K562 (cell line): ENCODE data around the gene GPC3. TPM values are rescaled to one million over a fixed set of nuclear protein-coding genes. Genes with fewer than 3 reads are reported as not detected.

Source experiments
- ATAC-seq: fragments of 200-7000 bp; cut with Tn5 transposase; 3 replicates; pipeline ENCODE4 v1.9.1; 2020; ENCODE audit warnings: moderate library complexity
- BruUV-seq: library from RNA; stranded (reverse); fragments of 400-500 nt; replicated peaks from 2 replicates; lab custom pipeline; 2021; lab: Mats Ljungman, UMichigan
- CTCF ChIA-PET: fragments of 300-600 bp; formaldehyde crosslinking; extraction: SDS; loops from one replicate; lab custom pipeline; 2021; ENCODE audit warnings: low intra/inter-chr PET ratio; lab: Yijun Ruan, JAX
- POLR2A ChIA-PET: fragments of 300-600, 350-650 bp; sonication (Branson Sonifier 250); formaldehyde crosslinking; extraction: SDS; loops from one replicate; lab custom pipeline; 2021; ENCODE audit warnings: antibody characterized with exemption, inconsistent platforms; lab: Yijun Ruan, JAX
- DNase-seq, 4 experiments: peaks; one replicate each; pipeline versions ENCODE4 v3.0.0 to v3.0.0-alpha.2; 2011 to 2018; ENCODE audit warnings: low spot score in 3 of 4, mixed read lengths in 3 of 4; ENCODE audit errors: extremely low read depth in 1 of 4
- FAIRE-seq: peaks from 2 replicates; lab custom pipeline; 2011; peaks lifted over from hg19 to GRCh38; lab: Jason Lieb, UNC
- H2AFZ ChIP-seq: 2 replicates; pipeline ENCODE4 v1.6.0; 2011; ENCODE audit warnings: low read depth, low read length, control low read depth, inconsistent platforms
- H3K27ac ChIP-seq: fragments of 200-600 bp; 3 replicates; pipeline ENCODE4 v1.8.0; 2011; ENCODE audit warnings: low read depth, mild to moderate bottlenecking, control low read depth, inconsistent platforms, low read length, moderate library complexity, mixed read lengths; ENCODE audit errors: extremely low read depth
- H3K27me3 ChIP-seq, 2 experiments: fragments of 300-600 bp in 1 of 2; 2 replicates in 1 of 2; 3 replicates in 1 of 2; pipeline versions ENCODE4 v1.6.0 to v1.8.0; 2011; ENCODE audit warnings: inconsistent platforms in 2 of 2, low read length in 2 of 2, mild to moderate bottlenecking in 1 of 2, mixed read lengths in 1 of 2, moderate library complexity in 1 of 2; ENCODE audit not compliant: control insufficient read depth in 2 of 2, insufficient read depth in 2 of 2
- H3K36me3 ChIP-seq: fragments of 300-600 bp; 3 replicates; pipeline ENCODE4 v1.8.0; 2011; ENCODE audit warnings: mild to moderate bottlenecking, low read length, inconsistent platforms; ENCODE audit not compliant: control insufficient read depth, insufficient read depth
- H3K4me1 ChIP-seq, 2 experiments: fragments of 200-600 bp in 1 of 2; replicated peaks in 1 of 2; 2 replicates in 1 of 2; 3 replicates in 1 of 2; pipeline versions ENCODE4 v1.5.1 to v1.8.0; 2011; ENCODE audit warnings: inconsistent platforms in 2 of 2, low read length in 2 of 2, mild to moderate bottlenecking in 1 of 2, mixed read lengths in 1 of 2, moderate library complexity in 1 of 2; ENCODE audit not compliant: control insufficient read depth in 2 of 2, insufficient read depth in 2 of 2
- H3K4me2 ChIP-seq: 2 replicates; pipeline ENCODE4 v1.6.1; 2011; ENCODE audit warnings: low read length, control low read depth, inconsistent platforms, mixed read lengths; ENCODE audit not compliant: insufficient read depth
- H3K4me3 ChIP-seq: fragments of 200-600 bp; sonication (generic), shearing (Covaris generic); 2 replicates; pipeline ENCODE4 v1.5.1; 2016; ENCODE audit warnings: control low read depth, inconsistent platforms
- H3K79me2 ChIP-seq: fragments of 200-600 bp; 3 replicates; pipeline ENCODE4 v1.8.0; 2011; ENCODE audit warnings: low read length, inconsistent platforms; ENCODE audit not compliant: control insufficient read depth, insufficient read depth
- H3K9ac ChIP-seq, 2 experiments: 2 replicates each; pipeline versions ENCODE4 v1.6.0 to v1.6.1; 2011; ENCODE audit warnings: low read depth in 2 of 2, low read length in 2 of 2, control low read depth in 1 of 2, inconsistent platforms in 1 of 2, mild to moderate bottlenecking in 1 of 2, mixed read lengths in 1 of 2; ENCODE audit not compliant: insufficient read depth in 1 of 2
- H3K9me1 ChIP-seq: one replicate; pipeline ENCODE4 v1.6.0; 2011; ENCODE audit warnings: inconsistent platforms, mild to moderate bottlenecking, low read length, moderate library complexity; ENCODE audit not compliant: control insufficient read depth, insufficient read depth
- H3K9me3 ChIP-seq: replicated peaks from 2 replicates; pipeline ENCODE4 v1.5.1; 2011; ENCODE audit warnings: low read depth, low read length, inconsistent platforms; ENCODE audit not compliant: control insufficient read depth, insufficient read depth
- H4K20me1 ChIP-seq: replicated peaks from 2 replicates; pipeline ENCODE4 v1.6.1; 2011; ENCODE audit warnings: low read length, inconsistent platforms, mixed read lengths; ENCODE audit not compliant: control insufficient read depth, insufficient read depth
- CBX5 ChIP-seq: IDR thresholded peaks from 2 replicates; pipeline ENCODE4 v1.6.1; 2014; ENCODE audit warnings: low read depth, borderline replicate concordance
- CREB1 ChIP-seq, 2 experiments: sonication (generic) in 1 of 2; formaldehyde crosslinking in 1 of 2; IDR thresholded peaks; 2 replicates each; pipeline versions ENCODE4 v1.6.1 to v1.8.0; 2012 to 2022; ENCODE audit warnings: inconsistent platforms in 1 of 2, mild to moderate bottlenecking in 1 of 2, missing genetic modification reagents in 1 of 2, moderate library complexity in 1 of 2
- CSDE1 ChIP-seq, 2 experiments: fragments of 450-650 bp; IDR thresholded peaks; 2 replicates each; pipeline ENCODE4 v1.6.1; 2016; ENCODE audit warnings: mild to moderate bottlenecking in 1 of 2
- CXXC5 ChIP-seq: fragments of 250-450 bp; sonication (Bioruptor Pico); IDR thresholded peaks from 2 replicates; pipeline ENCODE4 v1.8.0; 2022; ENCODE audit warnings: inconsistent platforms, mild to moderate bottlenecking, moderate library complexity
- DDX20 ChIP-seq: fragments of 450-650 bp; IDR thresholded peaks from 2 replicates; pipeline ENCODE4 v1.6.1; 2016; ENCODE audit warnings: missing genetic modification characterization, low read depth, mild to moderate bottlenecking, missing compliant biosample characterization, moderate library complexity
- EP400 ChIP-seq: fragments of 450-650 bp; IDR thresholded peaks from 2 replicates; pipeline ENCODE4 v1.6.1; 2017; ENCODE audit warnings: antibody characterized with exemption, mild to moderate bottlenecking, moderate library complexity
- MCM2 ChIP-seq: fragments of 450-650 bp; IDR thresholded peaks from 2 replicates; pipeline ENCODE4 v1.6.1; 2017; ENCODE audit warnings: low read depth, mild to moderate bottlenecking
- MTF1 ChIP-seq: fragments of 250-450 bp; sonication (Bioruptor Pico); IDR thresholded peaks from 2 replicates; pipeline ENCODE4 v1.9.0; 2021; ENCODE audit warnings: moderate library complexity, mild to moderate bottlenecking, inconsistent platforms, borderline replicate concordance
- NEUROD1 ChIP-seq: fragments of 150-350 bp; IDR thresholded peaks from 2 replicates; pipeline ENCODE4 v1.6.1; 2014; ENCODE audit warnings: borderline replicate concordance, low read length, low read depth; ENCODE audit not compliant: partially characterized antibody
- NUFIP1 ChIP-seq: fragments of 450-650 bp; IDR thresholded peaks from 2 replicates; pipeline ENCODE4 v1.6.1; 2018; ENCODE audit not compliant: partially characterized antibody
- PHB2 ChIP-seq: fragments of 450-650 bp; IDR thresholded peaks from 2 replicates; pipeline ENCODE4 v1.6.1; 2017; ENCODE audit warnings: low read depth
- PHF20 ChIP-seq: fragments of 450-650 bp; IDR thresholded peaks from 2 replicates; pipeline ENCODE4 v1.6.1; 2018; ENCODE audit not compliant: partially characterized antibody
- PML ChIP-seq: IDR thresholded peaks from 2 replicates; pipeline ENCODE4 v1.6.1; 2012; ENCODE audit warnings: low read length, inconsistent platforms
- XRCC3 ChIP-seq: fragments of 450-650 bp; IDR thresholded peaks from 2 replicates; pipeline ENCODE4 v1.6.1; 2017; ENCODE audit warnings: mild to moderate bottlenecking, moderate library complexity
- ZNF644 ChIP-seq: fragments of 200-800 bp; sonication (Bioruptor generic); IDR thresholded peaks from 2 replicates; pipeline ENCODE4 v1.6.1; 2016; ENCODE audit warnings: low read depth, missing genetic modification characterization, missing compliant biosample characterization
- ZNF699 ChIP-seq: fragments of 250-450 bp; sonication (Bioruptor Pico); IDR thresholded peaks from 2 replicates; pipeline ENCODE4 v1.8.0; 2021; ENCODE audit warnings: mild to moderate bottlenecking, moderate library complexity; ENCODE audit not compliant: insufficient replicate concordance
- ZNF830 ChIP-seq: fragments of 250-450 bp; sonication (Bioruptor Pico); IDR thresholded peaks from 2 replicates; pipeline ENCODE4 v1.5.0; 2021; ENCODE audit warnings: mild to moderate bottlenecking
- WGBS: fragments of 100-300 bp; shearing (Covaris generic); methylation state at CpG from one replicate; pipeline ENCODE4 v1.1.6; 2016; ENCODE audit warnings: low coverage, mixed read lengths; ENCODE audit not compliant: insufficient coverage; ENCODE audit errors: missing lambda C conversion rate; 5-methylcytosine and 5-hydroxymethylcytosine counted together
- in situ Hi-C: fragments of 300-500 bp; cut with MboI; formaldehyde crosslinking; loops from 4 replicates; pipeline ENCODE4 v1.15.0; 2018; ENCODE audit warnings: inconsistent platforms, mixed read lengths
- intact Hi-C: fragments of 100-400 bp; cut with micrococcal nuclease; formaldehyde crosslinking; loops from 2 replicates; pipeline ENCODE4 v1.14.2; 2022
- polyA plus RNA-seq, 8 experiments: library from polyadenylated mRNA; depleted of rRNA in 4 of 8; stranded (reverse) in 5 of 8; unstranded in 3 of 8; fragments of >200 nt; fragmentation: Nextera tagmentation in 2 of 8; fragmentation: Illumina TruSeq in 1 of 8; extraction: Ambion mirVana in 2 of 8; extraction: Trizol in 1 of 8; gene quantifications; 2 replicates each; pipeline versions ENCODE4 v1.2.1 to v1.2.3, GENCODE V29; 2011 to 2014; ENCODE audit warnings: inconsistent platforms in 1 of 8, missing spikeins in 1 of 8
- total RNA-seq, 7 experiments: library from RNA; depleted of rRNA in 6 of 7; stranded (reverse); fragments of >200 nt in 6 of 7; fragmentation: Illumina TruSeq in 2 of 7; extraction: Trizol in 2 of 7; gene quantifications; 2 replicates each; pipeline versions ENCODE4 v1.2.1 to v1.2.3, GENCODE V29; 2011 to 2021; ENCODE audit warnings: low replicate concordance in 1 of 7
- TF ChIP-seq, protein P1 (sequence below): fragments of 450-650 bp; IDR thresholded peaks from 2 replicates; pipeline ENCODE4 v1.6.1; 2016; ENCODE audit warnings: missing biosample characterization, missing genetic modification characterization
- TF ChIP-seq, protein P2 (sequence below), 2 experiments: IDR thresholded peaks; 2 replicates each; pipeline ENCODE4 v1.6.1; 2012; ENCODE audit warnings: improper control_type of control experiment in 2 of 2, low read depth in 2 of 2, low read length in 2 of 2, borderline replicate concordance in 1 of 2
- TF ChIP-seq, protein P3 (sequence below), 2 experiments: fragments of 450-650 bp in 1 of 2; sonication (generic) in 1 of 2; formaldehyde crosslinking in 1 of 2; IDR thresholded peaks in 1 of 2; conservative IDR thresholded peaks in 1 of 2; 2 replicates each; pipeline versions ENCODE4 v1.6.1 to v1.8.1; 2016 to 2023; ENCODE audit warnings: mild to moderate bottlenecking in 2 of 2, moderate library complexity in 2 of 2, inconsistent platforms in 1 of 2, missing genetic modification reagents in 1 of 2

GPC3 gene
- total and polyA plus RNA-seq, 9 of the 15 experiments (the other 6 are each of a cell fraction or from before 2014, with no cell fraction given), result 0.42 TPM; not detected in 8

DNA sequence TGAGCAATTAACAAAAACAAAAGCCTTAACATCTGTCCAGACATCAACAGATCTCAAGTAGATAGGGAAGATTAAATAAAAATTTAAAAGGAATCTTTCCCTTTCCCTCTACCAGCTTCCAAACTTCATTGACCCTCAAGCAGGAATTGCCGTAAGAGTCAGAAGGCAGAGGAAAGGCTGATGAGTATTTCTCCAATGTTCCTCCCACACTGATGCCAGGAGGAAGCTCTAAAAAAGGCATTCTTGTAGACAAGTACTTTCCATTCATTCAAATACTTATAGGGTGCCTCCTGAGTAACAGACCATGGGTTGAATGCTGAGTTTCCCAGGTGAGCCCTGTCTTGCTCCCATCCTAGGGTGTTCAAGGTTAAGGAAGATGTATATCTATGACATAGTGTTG, 418.5 kb downstream of the GPC3 start:
- H3K4me2 ChIP-seq, result no peak overlapping the region
- H3K36me3 ChIP-seq, result no peaks in the 10 kb centered on the region
- in situ Hi-C loops, result no loop called here
- no TSS peak for BruUV-seq
- H3K9me1 ChIP-seq, result no peaks in the 10 kb centered on the region
- no peak overlapping the region for H3K9ac ChIP-seq
- no peak for ATAC-seq
- no peak for DNase-seq
- FAIRE-seq, result no peak
- POLR2A ChIA-PET, result no interaction called here
- TF ChIP-seq MTF1 (CRISPR knock-in tag) (no peak), CSDE1 (IDR thresholded peaks at IDR 0.05) (no peak), NEUROD1 (no peak), DDX20 (no peak), ZNF830 (CRISPR knock-in tag) (no peak), CXXC5 (CRISPR knock-in tag) (no peak), PHB2 (no peak), PML (no peak), ZNF644 (tag) (no peak), XRCC3 (no peak), EP400 (no peak), PHF20 (no peak), MCM2 (no peak), CREB1 (IDR thresholded peaks at IDR 0.05) (no peak), CREB1 (CRISPR knock-in tag; IDR thresholded peaks at IDR 0.05) (no peak), NUFIP1 (no peak), ZNF699 (CRISPR knock-in tag) (no peak), CBX5 (no peak)
- TF ChIP-seq, protein P1, sequence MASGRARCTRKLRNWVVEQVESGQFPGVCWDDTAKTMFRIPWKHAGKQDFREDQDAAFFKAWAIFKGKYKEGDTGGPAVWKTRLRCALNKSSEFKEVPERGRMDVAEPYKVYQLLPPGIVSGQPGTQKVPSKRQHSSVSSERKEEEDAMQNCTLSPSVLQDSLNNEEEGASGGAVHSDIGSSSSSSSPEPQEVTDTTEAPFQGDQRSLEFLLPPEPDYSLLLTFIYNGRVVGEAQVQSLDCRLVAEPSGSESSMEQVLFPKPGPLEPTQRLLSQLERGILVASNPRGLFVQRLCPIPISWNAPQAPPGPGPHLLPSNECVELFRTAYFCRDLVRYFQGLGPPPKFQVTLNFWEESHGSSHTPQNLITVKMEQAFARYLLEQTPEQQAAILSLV, result no peak
- TF ChIP-seq, protein P2, sequence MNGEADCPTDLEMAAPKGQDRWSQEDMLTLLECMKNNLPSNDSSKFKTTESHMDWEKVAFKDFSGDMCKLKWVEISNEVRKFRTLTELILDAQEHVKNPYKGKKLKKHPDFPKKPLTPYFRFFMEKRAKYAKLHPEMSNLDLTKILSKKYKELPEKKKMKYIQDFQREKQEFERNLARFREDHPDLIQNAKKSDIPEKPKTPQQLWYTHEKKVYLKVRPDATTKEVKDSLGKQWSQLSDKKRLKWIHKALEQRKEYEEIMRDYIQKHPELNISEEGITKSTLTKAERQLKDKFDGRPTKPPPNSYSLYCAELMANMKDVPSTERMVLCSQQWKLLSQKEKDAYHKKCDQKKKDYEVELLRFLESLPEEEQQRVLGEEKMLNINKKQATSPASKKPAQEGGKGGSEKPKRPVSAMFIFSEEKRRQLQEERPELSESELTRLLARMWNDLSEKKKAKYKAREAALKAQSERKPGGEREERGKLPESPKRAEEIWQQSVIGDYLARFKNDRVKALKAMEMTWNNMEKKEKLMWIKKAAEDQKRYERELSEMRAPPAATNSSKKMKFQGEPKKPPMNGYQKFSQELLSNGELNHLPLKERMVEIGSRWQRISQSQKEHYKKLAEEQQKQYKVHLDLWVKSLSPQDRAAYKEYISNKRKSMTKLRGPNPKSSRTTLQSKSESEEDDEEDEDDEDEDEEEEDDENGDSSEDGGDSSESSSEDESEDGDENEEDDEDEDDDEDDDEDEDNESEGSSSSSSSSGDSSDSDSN (IDR thresholded peaks at IDR 0.05; ENCODE audit: borderline replicate concordance in 1 of 2, low read depth in 2 of 2, low read length in 2 of 2), result no peak
- TF ChIP-seq, protein P3, sequence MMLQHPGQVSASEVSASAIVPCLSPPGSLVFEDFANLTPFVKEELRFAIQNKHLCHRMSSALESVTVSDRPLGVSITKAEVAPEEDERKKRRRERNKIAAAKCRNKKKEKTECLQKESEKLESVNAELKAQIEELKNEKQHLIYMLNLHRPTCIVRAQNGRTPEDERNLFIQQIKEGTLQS (IDR thresholded peaks at IDR 0.05), result no peak
- TF ChIP-seq, protein P3 (CRISPR knock-in tag; conservative IDR thresholded peaks at IDR 0.05), result no peak
- H3K4me3 ChIP-seq, result no peak overlapping the region
- H3K9me3 ChIP-seq, result no peaks in the 10 kb centered on the region
- H2AFZ ChIP-seq, result no peak overlapping the region
- H3K27ac ChIP-seq, result no peak overlapping the region
- no peaks in the 10 kb centered on the region for H3K79me2 ChIP-seq
- intact Hi-C loops, result no loop called here
- 11% methylated on average over 1 of the region's 1 CpG for WGBS
- no peaks in the 10 kb centered on the region for H4K20me1 ChIP-seq
- CTCF ChIA-PET, result no interaction called here
- no peaks in the 10 kb centered on the region for H3K4me1 ChIP-seq
- no peaks in the 10 kb centered on the region for H3K27me3 ChIP-seq
